Measurements from ENCODE around the gene CYP2R1. TPM values are rescaled to one million over a fixed set of nuclear protein-coding genes. Genes with fewer than 3 reads are reported as not detected.

Gene CYP2R1
- total RNA-seq, 1 donor from 2014 or later, result 12.3 TPM

DNA sequence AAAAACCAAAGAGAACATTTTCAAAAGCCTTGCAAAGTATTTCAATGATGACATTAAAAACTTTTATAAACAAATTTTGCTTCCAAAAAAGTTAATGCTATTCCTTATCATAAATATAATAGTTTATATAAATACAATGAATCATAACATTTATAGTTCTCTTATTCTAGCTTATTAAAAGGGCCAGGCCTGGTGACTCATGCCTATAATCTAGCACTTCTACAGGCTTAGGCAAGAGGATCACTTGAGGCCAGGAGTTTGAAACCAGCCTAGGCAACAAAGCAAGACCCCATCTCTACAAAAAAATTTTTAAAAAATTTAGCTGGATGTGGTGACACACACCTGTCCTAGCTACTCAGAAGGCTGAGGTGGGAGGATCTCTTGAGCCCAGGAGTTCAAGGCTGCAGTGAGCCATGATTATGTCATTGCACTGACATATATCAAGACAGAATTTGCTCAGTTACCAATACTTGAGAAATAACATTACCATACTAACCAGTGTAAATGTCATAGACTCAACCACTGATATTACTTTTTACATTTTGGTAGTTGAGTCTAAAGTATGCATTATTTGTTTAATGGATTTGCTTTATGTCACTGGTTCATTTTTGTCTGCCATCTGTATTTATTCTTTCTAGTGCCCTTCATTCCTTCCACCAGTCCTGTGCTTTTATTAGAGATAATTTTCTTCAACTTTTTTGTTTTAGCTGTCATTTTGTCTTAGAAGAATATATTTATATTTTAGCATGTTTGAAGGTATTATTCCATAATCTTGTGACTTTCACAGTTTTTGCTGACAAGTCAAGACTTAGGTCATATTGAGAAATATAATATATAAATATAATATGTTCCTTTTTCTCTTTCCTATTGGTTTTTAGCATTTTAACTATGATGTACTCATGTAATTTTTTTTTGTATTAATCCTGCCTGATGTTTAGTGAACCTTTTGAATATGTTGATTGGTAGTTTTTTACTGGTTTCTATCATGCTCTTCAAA lies 56.2 kb downstream of the CYP2R1 start:
- DNase-seq (ENCODE audit: extremely low spot score in 2 of 2), result no peak
- Histone ChIP-seq H3K9me3 (no peaks in the 10 kb centered on the region), H3K4me1 (no peaks in the 10 kb centered on the region), H3K36me3 (no peaks in the 10 kb centered on the region), H3K27me3 (no peaks in the 10 kb centered on the region), H3K27ac (no peak overlapping the region), H3K4me3 (no peak overlapping the region)
- intact Hi-C loops (cut with DNase I), result no loop called here
- no peak for TF ChIP-seq POLR2AphosphoS5 (IDR thresholded peaks at IDR 0.05; ENCODE audit: insufficient read depth in 1 of 2, low read depth in 1 of 2)
- TF ChIP-seq, protein P1, sequence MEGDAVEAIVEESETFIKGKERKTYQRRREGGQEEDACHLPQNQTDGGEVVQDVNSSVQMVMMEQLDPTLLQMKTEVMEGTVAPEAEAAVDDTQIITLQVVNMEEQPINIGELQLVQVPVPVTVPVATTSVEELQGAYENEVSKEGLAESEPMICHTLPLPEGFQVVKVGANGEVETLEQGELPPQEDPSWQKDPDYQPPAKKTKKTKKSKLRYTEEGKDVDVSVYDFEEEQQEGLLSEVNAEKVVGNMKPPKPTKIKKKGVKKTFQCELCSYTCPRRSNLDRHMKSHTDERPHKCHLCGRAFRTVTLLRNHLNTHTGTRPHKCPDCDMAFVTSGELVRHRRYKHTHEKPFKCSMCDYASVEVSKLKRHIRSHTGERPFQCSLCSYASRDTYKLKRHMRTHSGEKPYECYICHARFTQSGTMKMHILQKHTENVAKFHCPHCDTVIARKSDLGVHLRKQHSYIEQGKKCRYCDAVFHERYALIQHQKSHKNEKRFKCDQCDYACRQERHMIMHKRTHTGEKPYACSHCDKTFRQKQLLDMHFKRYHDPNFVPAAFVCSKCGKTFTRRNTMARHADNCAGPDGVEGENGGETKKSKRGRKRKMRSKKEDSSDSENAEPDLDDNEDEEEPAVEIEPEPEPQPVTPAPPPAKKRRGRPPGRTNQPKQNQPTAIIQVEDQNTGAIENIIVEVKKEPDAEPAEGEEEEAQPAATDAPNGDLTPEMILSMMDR (IDR thresholded peaks at IDR 0.05), result no peak
- no peak for TF ChIP-seq POLR2A (IDR thresholded peaks at IDR 0.05)

Small RNA genes lying within 50 kb of the gene (small RNA-seq; reads per million reads assigned to genes)
- not detected for gene CALCP

Other genes with a start within 250 kb of the CYP2R1 start
- gene PDE3B, start 248.4 kb downstream of the CYP2R1 start, total RNA-seq, result 10.1 TPM
- gene CALCA, start 80.1 kb upstream of the CYP2R1 start, total RNA-seq, result not detected
- 2.0 TPM for gene CALCB, start 181.4 kb upstream of the CYP2R1 start, total RNA-seq
- gene INSC, start 222.7 kb upstream of the CYP2R1 start, total RNA-seq, result 3.2 TPM